Measurements from ENCODE around the gene PAX8.
A peak's percentile ranks its signal among the peaks of the same experiment; 100 is the strongest.

DNA sequence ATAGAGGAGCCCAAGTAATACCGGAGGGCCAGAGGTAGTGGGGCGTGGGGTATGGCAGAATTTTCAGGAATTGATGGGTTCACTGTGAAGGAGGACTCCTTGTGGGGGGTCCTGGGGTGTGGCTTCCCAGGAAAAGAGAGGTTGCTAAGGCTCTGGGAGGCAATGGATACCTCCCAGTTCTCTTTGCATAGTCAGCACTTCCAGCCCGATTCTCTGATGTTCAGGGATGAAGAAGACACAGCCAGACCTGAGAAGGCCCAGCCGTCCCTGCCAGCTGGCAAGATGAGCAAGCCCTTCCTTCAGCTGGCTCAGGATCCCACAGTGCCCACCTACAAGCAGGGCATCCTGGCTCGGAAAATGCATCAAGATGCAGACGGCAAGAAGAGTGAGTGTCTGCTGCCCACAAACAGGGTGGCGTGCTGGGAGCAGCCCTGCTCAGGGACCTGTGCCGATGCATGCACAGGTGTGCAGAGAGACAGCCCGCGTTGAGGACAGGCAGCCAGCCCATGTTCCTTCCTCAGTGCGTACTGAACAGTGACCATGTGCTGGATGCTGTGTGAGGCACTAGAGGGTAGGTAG, 82.7 kb downstream of the PAX8 start:
- TF ChIP-seq POLR2AphosphoS5 (IDR thresholded peaks at IDR 0.05) (peak in 1 of 3 donors; percentile 59), POLR2A (IDR thresholded peaks at IDR 0.05) (no peak)
